Astrocyte (in vitro differentiated cells and primary cell): ENCODE data around the gene THOC6. TPM values are rescaled to one million over a fixed set of nuclear protein-coding genes. Genes with fewer than 3 reads are reported as not detected.

Experiments used
- DNase-seq: peaks from one replicate; pipeline ENCODE4 v3.0.0-alpha.2; 2010; ENCODE audit warnings: low read depth
- FAIRE-seq: peaks from 2 replicates; lab custom pipeline; 2011; peaks lifted over from hg19 to GRCh38; lab: Jason Lieb, UNC
- H2AFZ ChIP-seq: 2 replicates; pipeline ENCODE4 v1.6.0; 2012; ENCODE audit warnings: low read depth, low read length, inconsistent platforms
- H3K27ac ChIP-seq: 2 replicates; pipeline ENCODE4 v1.5.1; 2011; ENCODE audit warnings: low read depth, low read length, inconsistent platforms
- H3K27me3 ChIP-seq: 2 replicates; pipeline ENCODE4 v1.6.0; 2011; ENCODE audit warnings: low read length, inconsistent platforms; ENCODE audit not compliant: insufficient read depth
- H3K36me3 ChIP-seq: 2 replicates; pipeline ENCODE4 v1.5.1; 2011; ENCODE audit warnings: low read length, inconsistent platforms; ENCODE audit not compliant: insufficient read depth
- H3K4me1 ChIP-seq: 2 replicates; pipeline ENCODE4 v1.5.1; 2011; ENCODE audit warnings: low read length, inconsistent platforms; ENCODE audit not compliant: insufficient read depth
- H3K4me2 ChIP-seq: 2 replicates; pipeline ENCODE4 v1.6.0; 2012; ENCODE audit warnings: low read length, inconsistent platforms
- H3K4me3 ChIP-seq: 2 replicates; pipeline ENCODE4 v1.5.1; 2011; ENCODE audit warnings: low read depth, mild to moderate bottlenecking, low read length, inconsistent platforms; ENCODE audit not compliant: insufficient read depth
- H3K79me2 ChIP-seq: 2 replicates; pipeline ENCODE4 v1.6.0; 2012; ENCODE audit warnings: mild to moderate bottlenecking, low read length, inconsistent platforms; ENCODE audit not compliant: insufficient read depth
- H3K9ac ChIP-seq: 2 replicates; pipeline ENCODE4 v1.6.0; 2012; ENCODE audit warnings: mild to moderate bottlenecking, low read length, inconsistent platforms
- H3K9me3 ChIP-seq: 2 replicates; pipeline ENCODE4 v1.5.1; 2012; ENCODE audit warnings: low read depth, mild to moderate bottlenecking, low read length, inconsistent platforms; ENCODE audit not compliant: insufficient read depth
- H4K20me1 ChIP-seq: 2 replicates; pipeline ENCODE4 v1.6.0; 2012; ENCODE audit warnings: low read length, inconsistent platforms; ENCODE audit not compliant: insufficient read depth
- H3K27ac Mint-ChIP-seq: one replicate; pipeline ENCODE4 v1.8.0; 2021; ENCODE audit warnings: mild to moderate bottlenecking, mixed read lengths; ENCODE audit not compliant: unreplicated experiment
- H3K27me3 Mint-ChIP-seq: one replicate; pipeline ENCODE4 v1.8.0; 2021; ENCODE audit warnings: low read depth, mixed read lengths; ENCODE audit not compliant: unreplicated experiment
- H3K36me3 Mint-ChIP-seq: one replicate; pipeline ENCODE4 v1.8.0; 2021; ENCODE audit warnings: low read depth, mixed read lengths; ENCODE audit not compliant: unreplicated experiment
- H3K4me1 Mint-ChIP-seq: one replicate; pipeline ENCODE4 v1.8.0; 2021; ENCODE audit warnings: low read depth, mixed read lengths; ENCODE audit not compliant: unreplicated experiment
- H3K4me3 Mint-ChIP-seq: one replicate; pipeline ENCODE4 v1.8.0; 2021; ENCODE audit warnings: mild to moderate bottlenecking, moderate library complexity, mixed read lengths; ENCODE audit not compliant: unreplicated experiment
- H3K9me3 Mint-ChIP-seq: one replicate; pipeline ENCODE4 v1.8.0; 2021; ENCODE audit warnings: mild to moderate bottlenecking, mixed read lengths; ENCODE audit not compliant: unreplicated experiment
- CTCF ChIP-seq: IDR thresholded peaks from 2 replicates; pipeline ENCODE4 v1.5.1; 2011; ENCODE audit warnings: low read depth, mild to moderate bottlenecking, inconsistent platforms, low read length, moderate library complexity; ENCODE audit not compliant: insufficient read depth
- EZH2 ChIP-seq: IDR thresholded peaks from 2 replicates; pipeline ENCODE4 v1.6.1; 2012; ENCODE audit warnings: mild to moderate bottlenecking, low read length, inconsistent platforms; ENCODE audit not compliant: insufficient read depth
- total RNA-seq: library from RNA; stranded (reverse); gene quantifications from 2 replicates; pipeline ENCODE4 v1.2.1, GENCODE V29; 2021

The THOC6 gene
- total RNA-seq, 1 donor from 2014 or later: 22.3 TPM

- Mint-ChIP-seq H3K9me3 (no peaks in the 10 kb centered on the region), H3K27me3 (peaks cover 2% of the 10 kb centered on the region), H3K36me3 (no peaks in the 10 kb centered on the region), H3K4me3 (peak overlapping the region; percentile 65), H3K4me1 (peaks cover 17% of the 10 kb centered on the region), H3K27ac (peak overlapping the region; percentile 47)
- FAIRE-seq: no peak
- no peak for DNase-seq
- H3K27me3 ChIP-seq: peaks cover 42% of the 10 kb centered on the region
- H3K4me2 ChIP-seq: no peak overlapping the region
- H3K9ac ChIP-seq: no peak overlapping the region
- H3K79me2 ChIP-seq: no peaks in the 10 kb centered on the region
- no peaks in the 10 kb centered on the region for H3K36me3 ChIP-seq
- H3K27ac ChIP-seq: no peak overlapping the region
- no peak overlapping the region for H2AFZ ChIP-seq
- peaks cover 5% of the 10 kb centered on the region for H4K20me1 ChIP-seq
- H3K4me3 ChIP-seq: no peak overlapping the region
- peaks cover 18% of the 10 kb centered on the region for H3K4me1 ChIP-seq
- no peaks in the 10 kb centered on the region for H3K9me3 ChIP-seq
- TF ChIP-seq CTCF (no peak), EZH2 (no peak)
Measured at GRCh38 chr16:3007957-3008689, 15.7 kb upstream of the THOC6 start.

- Histone ChIP-seq H3K79me2 (no peaks in the 10 kb centered on the region), H3K9me3 (no peaks in the 10 kb centered on the region), H3K4me1 (peaks cover 22% of the 10 kb centered on the region), H3K4me3 (no peak overlapping the region), H2AFZ (no peak overlapping the region), H3K9ac (no peak overlapping the region), H3K27ac (no peak overlapping the region), H3K36me3 (no peaks in the 10 kb centered on the region), H3K4me2 (no peak overlapping the region), H4K20me1 (peaks cover 5% of the 10 kb centered on the region), H3K27me3 (peaks cover 47% of the 10 kb centered on the region)
- Mint-ChIP-seq H3K4me1 (peaks cover 17% of the 10 kb centered on the region), H3K4me3 (peak overlapping the region; percentile 65), H3K27ac (no peak overlapping the region), H3K36me3 (no peaks in the 10 kb centered on the region), H3K9me3 (no peaks in the 10 kb centered on the region), H3K27me3 (peaks cover 2% of the 10 kb centered on the region)
- no peak for TF ChIP-seq CTCF
- TF ChIP-seq EZH2: no peak
- FAIRE-seq (no peak), DNase-seq (no peak)
Measured at GRCh38 chr16:3008690-3009037, 15.2 kb upstream of the THOC6 start.
